ENCODE results near the gene FOXJ3. TPM values are rescaled to one million over a fixed set of nuclear protein-coding genes. Genes with fewer than 3 reads are reported as not detected.

FOXJ3 gene
- total and polyA plus RNA-seq, 9 donors = 18.7 to 59.0 (median 49.4) TPM

DNA sequence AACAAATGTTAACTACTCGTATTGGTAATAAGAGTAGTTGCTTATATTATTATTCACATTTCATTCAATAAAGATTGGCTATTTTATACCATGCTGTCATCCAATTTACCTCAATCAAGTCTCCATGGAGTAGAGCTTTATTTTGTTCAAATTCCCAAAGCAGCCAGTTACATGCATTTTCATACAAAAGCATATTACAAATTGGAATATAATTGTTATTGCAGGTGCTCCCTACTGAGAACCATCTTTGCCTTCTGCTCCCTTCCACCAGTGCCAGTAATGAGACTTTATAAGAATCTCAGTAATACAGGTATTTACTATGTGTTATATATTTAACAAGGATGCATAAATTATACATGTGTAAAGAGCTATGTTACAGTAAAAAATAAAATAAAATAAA is 54.2 kb downstream of the FOXJ3 start:
- intact Hi-C loops (cut with DNase I) = no loop called here
- TF ChIP-seq EP300 (IDR thresholded peaks at IDR 0.05) (no peak), POLR2A (IDR thresholded peaks at IDR 0.05) (no peak)
- TF ChIP-seq, protein P1, sequence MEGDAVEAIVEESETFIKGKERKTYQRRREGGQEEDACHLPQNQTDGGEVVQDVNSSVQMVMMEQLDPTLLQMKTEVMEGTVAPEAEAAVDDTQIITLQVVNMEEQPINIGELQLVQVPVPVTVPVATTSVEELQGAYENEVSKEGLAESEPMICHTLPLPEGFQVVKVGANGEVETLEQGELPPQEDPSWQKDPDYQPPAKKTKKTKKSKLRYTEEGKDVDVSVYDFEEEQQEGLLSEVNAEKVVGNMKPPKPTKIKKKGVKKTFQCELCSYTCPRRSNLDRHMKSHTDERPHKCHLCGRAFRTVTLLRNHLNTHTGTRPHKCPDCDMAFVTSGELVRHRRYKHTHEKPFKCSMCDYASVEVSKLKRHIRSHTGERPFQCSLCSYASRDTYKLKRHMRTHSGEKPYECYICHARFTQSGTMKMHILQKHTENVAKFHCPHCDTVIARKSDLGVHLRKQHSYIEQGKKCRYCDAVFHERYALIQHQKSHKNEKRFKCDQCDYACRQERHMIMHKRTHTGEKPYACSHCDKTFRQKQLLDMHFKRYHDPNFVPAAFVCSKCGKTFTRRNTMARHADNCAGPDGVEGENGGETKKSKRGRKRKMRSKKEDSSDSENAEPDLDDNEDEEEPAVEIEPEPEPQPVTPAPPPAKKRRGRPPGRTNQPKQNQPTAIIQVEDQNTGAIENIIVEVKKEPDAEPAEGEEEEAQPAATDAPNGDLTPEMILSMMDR (IDR thresholded peaks at IDR 0.05) = no peak
- no peaks in the 10 kb centered on the region for H3K9me3 ChIP-seq
- WGBS, 3 donors = 97 to 100% (median 99%) methylated on average over 1 of the region's 1 CpG
- H3K27ac ChIP-seq = no peak overlapping the region
- H3K4me3 ChIP-seq = no peak overlapping the region
- no peaks in the 10 kb centered on the region for H3K27me3 ChIP-seq
- no peaks in the 10 kb centered on the region for H3K36me3 ChIP-seq
- no peak for DNase-seq
- H3K4me1 ChIP-seq (ENCODE audit: insufficient read depth) = peaks cover 2% of the 10 kb centered on the region

DNA sequence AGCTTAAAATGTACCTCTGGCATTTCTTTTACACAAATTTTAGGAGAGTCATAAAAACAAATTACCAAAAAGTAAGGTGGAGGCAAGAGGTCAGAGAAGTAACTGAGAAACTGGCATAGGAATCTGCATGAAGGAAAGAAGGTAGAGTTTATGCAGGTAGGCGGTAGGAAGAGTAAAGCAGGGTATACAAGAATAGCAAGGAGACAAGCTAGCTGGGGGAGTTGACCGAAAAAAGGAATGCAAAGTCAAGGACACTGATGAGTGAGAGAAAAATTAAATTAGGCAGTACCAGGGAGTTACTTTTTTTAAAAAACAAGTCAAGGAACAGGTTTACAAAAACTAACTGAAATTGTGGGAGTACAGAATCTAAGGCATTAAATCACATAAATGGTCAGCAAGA is 56.0 kb downstream of the FOXJ3 start:
- H3K27ac ChIP-seq = no peak overlapping the region
- no peak overlapping the region for H3K4me3 ChIP-seq
- H3K27me3 ChIP-seq = no peaks in the 10 kb centered on the region
- no peaks in the 10 kb centered on the region for H3K36me3 ChIP-seq
- no peaks in the 10 kb centered on the region for H3K9me3 ChIP-seq
- H3K4me1 ChIP-seq (ENCODE audit: insufficient read depth) = peaks cover 2% of the 10 kb centered on the region
- intact Hi-C loops (cut with DNase I) = no loop called here
- DNase-seq = no peak
- TF ChIP-seq, protein P1 (IDR thresholded peaks at IDR 0.05) = no peak
- TF ChIP-seq EP300 (IDR thresholded peaks at IDR 0.05) (no peak), POLR2A (IDR thresholded peaks at IDR 0.05) (no peak)
- 2 to 14% (median 5%) methylated on average over 2 of the region's 2 CpGs for WGBS, 3 donors

DNA sequence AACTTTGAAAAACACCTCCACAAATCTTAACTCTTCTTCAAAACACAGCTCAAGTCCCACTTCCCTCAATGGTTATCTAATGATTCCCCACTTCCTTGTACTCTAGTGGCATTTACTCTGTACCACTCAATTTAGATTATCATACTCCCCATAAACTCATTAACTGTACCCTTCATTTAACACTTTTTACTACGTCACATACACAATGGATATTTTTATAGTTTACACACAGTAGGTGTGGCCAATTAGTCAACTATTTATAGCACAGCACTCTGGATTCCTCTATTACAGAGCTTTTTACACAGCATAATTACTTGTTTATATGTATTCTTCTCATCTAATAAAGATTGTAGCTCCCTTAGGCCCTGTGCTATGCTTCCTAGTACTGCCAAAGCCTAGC is 62.1 kb downstream of the FOXJ3 start:
- Histone ChIP-seq H3K27me3 (no peaks in the 10 kb centered on the region), H3K36me3 (no peaks in the 10 kb centered on the region), H3K4me1 (ENCODE audit: insufficient read depth) (no peaks in the 10 kb centered on the region), H3K9me3 (no peaks in the 10 kb centered on the region), H3K4me3 (no peak overlapping the region), H3K27ac (no peak overlapping the region)
- 95 to 98% (median 96%) methylated on average over 1 of the region's 1 CpG for WGBS, 3 donors
- TF ChIP-seq POLR2A (IDR thresholded peaks at IDR 0.05) (no peak), EP300 (IDR thresholded peaks at IDR 0.05) (no peak)
- TF ChIP-seq, protein P1 (IDR thresholded peaks at IDR 0.05) = no peak
- DNase-seq = no peak
- intact Hi-C loops (cut with DNase I) = no loop called here

DNA sequence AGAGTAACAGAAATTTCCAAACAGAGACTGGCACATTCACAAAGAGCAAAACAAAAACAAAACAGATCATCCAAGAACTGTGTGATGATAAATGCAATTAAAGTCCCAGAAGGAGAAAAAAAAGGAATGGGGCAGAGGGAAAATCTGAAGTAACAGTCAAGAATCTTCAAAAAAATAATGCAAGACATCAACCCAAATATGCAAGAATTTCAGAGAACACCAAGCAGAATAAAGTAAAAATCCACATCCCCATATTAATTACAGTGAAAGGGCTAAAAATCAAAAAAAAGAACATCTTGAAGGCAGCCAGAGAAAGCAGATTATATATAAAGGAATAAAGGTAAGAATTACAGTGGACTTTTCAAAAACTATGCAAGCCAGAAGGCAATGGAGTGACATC is 67.1 kb downstream of the FOXJ3 start:
- no peaks in the 10 kb centered on the region for H3K9me3 ChIP-seq
- TF ChIP-seq POLR2A (IDR thresholded peaks at IDR 0.05) (no peak), EP300 (IDR thresholded peaks at IDR 0.05) (no peak)
- TF ChIP-seq, protein P1 (IDR thresholded peaks at IDR 0.05) = no peak
- no peak overlapping the region for H3K4me3 ChIP-seq
- intact Hi-C loops (cut with DNase I) = no loop called here
- no peaks in the 10 kb centered on the region for H3K27me3 ChIP-seq
- no peak overlapping the region for H3K27ac ChIP-seq
- H3K36me3 ChIP-seq = no peaks in the 10 kb centered on the region
- H3K4me1 ChIP-seq (ENCODE audit: insufficient read depth) = peaks cover 5% of the 10 kb centered on the region
- no peak for DNase-seq
